SU-DHL-6 (cell line): ENCODE data around the gene GLS.

ENCODE experiments used
- H2AFZ ChIP-seq: fragments of 200-600 bp; sonication (generic); 2 replicates; pipeline ENCODE4 v1.6.1; 2014; ENCODE audit warnings: low read depth, mild to moderate bottlenecking, moderate library complexity, mixed read lengths, antibody characterized with exemption, low read length; ENCODE audit not compliant: severe bottlenecking
- H3F3A ChIP-seq: fragments of 200-600 bp; shearing (Covaris generic); 2 replicates; pipeline ENCODE4 v1.6.0; 2016; ENCODE audit warnings: antibody characterized with exemption, mild to moderate bottlenecking; ENCODE audit not compliant: insufficient read depth
- H3K27ac ChIP-seq: fragments of 200-600 bp; sonication (generic); 2 replicates; pipeline ENCODE4 v1.5.1; 2016; ENCODE audit warnings: low read depth, mild to moderate bottlenecking, low read length, moderate library complexity, mixed read lengths
- H3K27me3 ChIP-seq: fragments of 200-600 bp; sonication (generic), shearing (Covaris generic); 2 replicates; pipeline ENCODE4 v1.6.0; 2014; ENCODE audit warnings: mild to moderate bottlenecking, low read length
- H3K36me3 ChIP-seq: fragments of 200-600 bp; sonication (generic); 2 replicates; pipeline ENCODE4 v1.6.1; 2014; ENCODE audit warnings: mild to moderate bottlenecking, low read length, mixed read lengths
- H3K4me2 ChIP-seq: fragments of 300-600, 200-600 bp; shearing (Covaris generic), sonication (generic); 2 replicates; pipeline ENCODE4 v1.6.0; 2014; ENCODE audit warnings: low read length, low read depth, mild to moderate bottlenecking; ENCODE audit not compliant: poor library complexity, severe bottlenecking
- H3K4me3 ChIP-seq: fragments of 200-600 bp; sonication (generic); 2 replicates; pipeline ENCODE4 v1.5.1; 2014; ENCODE audit warnings: antibody characterized with exemption, low read length, mild to moderate bottlenecking, mixed read lengths; ENCODE audit not compliant: insufficient read depth, poor library complexity, severe bottlenecking
- H3K79me2 ChIP-seq: fragments of 200-600 bp; sonication (generic); 2 replicates; pipeline ENCODE4 v1.6.1; 2014; ENCODE audit warnings: mild to moderate bottlenecking, low read length, moderate library complexity; ENCODE audit not compliant: insufficient read depth
- H3K9ac ChIP-seq: fragments of 200-600 bp; sonication (generic); 2 replicates; pipeline ENCODE4 v1.7.0; 2014; ENCODE audit warnings: mild to moderate bottlenecking, low read length
- H3K9me2 ChIP-seq: fragments of 200-600 bp; sonication (generic); replicated peaks from 2 replicates; pipeline ENCODE4 v1.6.1; 2014; ENCODE audit warnings: low read length; ENCODE audit not compliant: insufficient read depth
- H3K9me3 ChIP-seq: fragments of 200-600 bp; sonication (generic); 2 replicates; pipeline ENCODE4 v1.6.1; 2014; ENCODE audit warnings: low read length, mixed read lengths; ENCODE audit not compliant: insufficient read depth
- H4K20me1 ChIP-seq: fragments of 200-600 bp; sonication (generic); 2 replicates; pipeline ENCODE4 v1.6.1; 2014; ENCODE audit warnings: low read depth, mild to moderate bottlenecking, antibody characterized with exemption, low read length, moderate library complexity, mixed read lengths
- EZH2phosphoT487 ChIP-seq: fragments of 200-600 bp; sonication (generic), shearing (Covaris generic); conservative IDR thresholded peaks from 2 replicates; pipeline ENCODE4 v1.6.1; 2018; ENCODE audit warnings: mild to moderate bottlenecking, antibody characterized with exemption, low read length, moderate library complexity, mixed read lengths
- TF ChIP-seq, protein P1 (sequence below): fragments of 200-600 bp; sonication (generic); IDR thresholded peaks from one replicate; pipeline ENCODE4 v1.5.1; 2017; ENCODE audit warnings: antibody characterized with exemption, mild to moderate bottlenecking, low read length, moderate library complexity; ENCODE audit not compliant: insufficient read depth, poor library complexity, severe bottlenecking

Gene GLS

DNA sequence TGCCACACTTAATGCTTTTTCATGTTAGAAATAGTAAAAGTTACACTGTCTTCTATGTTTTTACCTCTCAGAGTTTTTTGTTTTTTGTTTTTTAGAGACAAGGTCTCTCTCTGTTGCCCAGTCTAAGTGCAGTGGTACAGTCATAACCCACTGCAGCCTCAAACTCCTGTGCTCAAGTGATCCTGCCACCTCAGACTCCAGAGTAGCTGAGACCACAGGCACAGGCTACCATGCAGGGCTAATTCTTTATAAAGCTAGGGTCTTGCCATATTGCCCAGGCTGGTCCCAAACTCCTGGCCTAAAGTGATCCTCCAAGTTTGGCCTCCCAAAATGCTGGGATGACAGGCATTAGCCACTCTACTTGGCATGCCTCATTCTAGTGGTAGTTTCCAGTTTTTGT is 33.1 kb downstream of the GLS start:
- Histone ChIP-seq H3K4me2 (no peak overlapping the region), H3K27ac (no peak overlapping the region), H3K4me3 (no peak overlapping the region), H3K27me3 (no peaks in the 10 kb centered on the region), H3F3A (peaks cover 10% of the 10 kb centered on the region), H3K36me3 (peaks cover 65% of the 10 kb centered on the region), H3K9me3 (no peaks in the 10 kb centered on the region), H3K79me2 (peaks cover 6% of the 10 kb centered on the region; the same call in 1 of the 2 replicates), H3K9ac (no peak overlapping the region), H4K20me1 (0 out of 2 replicates have a peak, but pooled peaks cover 8% of the 10 kb centered on the region), H3K9me2 (no peaks in the 10 kb centered on the region), H2AFZ (no peak overlapping the region)
- TF ChIP-seq, protein P1, sequence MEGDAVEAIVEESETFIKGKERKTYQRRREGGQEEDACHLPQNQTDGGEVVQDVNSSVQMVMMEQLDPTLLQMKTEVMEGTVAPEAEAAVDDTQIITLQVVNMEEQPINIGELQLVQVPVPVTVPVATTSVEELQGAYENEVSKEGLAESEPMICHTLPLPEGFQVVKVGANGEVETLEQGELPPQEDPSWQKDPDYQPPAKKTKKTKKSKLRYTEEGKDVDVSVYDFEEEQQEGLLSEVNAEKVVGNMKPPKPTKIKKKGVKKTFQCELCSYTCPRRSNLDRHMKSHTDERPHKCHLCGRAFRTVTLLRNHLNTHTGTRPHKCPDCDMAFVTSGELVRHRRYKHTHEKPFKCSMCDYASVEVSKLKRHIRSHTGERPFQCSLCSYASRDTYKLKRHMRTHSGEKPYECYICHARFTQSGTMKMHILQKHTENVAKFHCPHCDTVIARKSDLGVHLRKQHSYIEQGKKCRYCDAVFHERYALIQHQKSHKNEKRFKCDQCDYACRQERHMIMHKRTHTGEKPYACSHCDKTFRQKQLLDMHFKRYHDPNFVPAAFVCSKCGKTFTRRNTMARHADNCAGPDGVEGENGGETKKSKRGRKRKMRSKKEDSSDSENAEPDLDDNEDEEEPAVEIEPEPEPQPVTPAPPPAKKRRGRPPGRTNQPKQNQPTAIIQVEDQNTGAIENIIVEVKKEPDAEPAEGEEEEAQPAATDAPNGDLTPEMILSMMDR = no peak
- no peak for TF ChIP-seq EZH2phosphoT487

DNA sequence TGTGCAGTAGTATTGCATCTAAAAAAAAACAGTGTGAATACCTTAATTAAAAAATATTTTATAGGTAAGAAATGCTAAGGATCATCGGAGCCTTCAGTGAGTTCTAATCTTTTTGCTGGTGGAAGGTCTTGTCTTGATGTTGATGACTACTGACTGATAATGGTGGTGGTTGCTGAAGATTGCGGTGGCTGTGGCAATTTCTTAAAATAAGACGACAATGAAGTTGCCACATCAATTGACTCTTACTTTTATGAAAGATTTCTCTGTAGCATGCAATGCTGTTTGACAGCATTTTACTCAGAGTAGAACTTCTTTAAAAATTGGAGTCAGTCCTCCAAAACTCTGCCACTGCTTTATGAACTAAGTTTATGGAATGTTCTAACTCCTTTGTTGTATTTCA is 36.2 kb downstream of the GLS start:
- Histone ChIP-seq H3K36me3 (peaks cover 67% of the 10 kb centered on the region), H3K4me2 (no peak overlapping the region), H3K9me2 (no peaks in the 10 kb centered on the region), H3F3A (peaks cover 9% of the 10 kb centered on the region; the same call in 1 of the 2 replicates), H3K9ac (no peak overlapping the region), H3K27ac (no peak overlapping the region), H3K9me3 (no peaks in the 10 kb centered on the region), H3K27me3 (no peaks in the 10 kb centered on the region), H2AFZ (no peak overlapping the region), H4K20me1 (no peaks in the 10 kb centered on the region), H3K79me2 (peaks cover 6% of the 10 kb centered on the region; the same call in 1 of the 2 replicates), H3K4me3 (no peak overlapping the region)
- TF ChIP-seq, protein P1 = no peak
- TF ChIP-seq EZH2phosphoT487 = no peak

DNA sequence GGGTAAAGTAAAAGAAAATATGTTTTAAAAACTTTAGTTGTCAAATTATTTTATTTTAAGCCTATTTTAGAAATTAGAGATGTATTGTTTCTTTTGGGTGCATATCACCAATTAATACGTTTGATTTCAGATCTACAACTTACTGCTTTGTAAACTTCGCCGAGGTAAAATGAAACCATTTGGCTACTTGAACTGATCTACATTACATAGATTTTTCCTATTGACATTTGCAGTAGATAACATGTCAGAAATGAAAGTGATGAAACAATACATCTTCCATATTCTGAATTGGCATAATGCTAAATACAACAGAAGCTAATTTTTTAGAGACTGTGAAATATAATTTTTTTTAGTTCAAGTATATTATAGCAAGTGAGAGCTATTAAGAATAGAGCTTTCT is 39.5 kb downstream of the GLS start:
- peaks cover 9% of the 10 kb centered on the region; the same call in 1 of the 2 replicates for H3F3A ChIP-seq
- H3K27me3 ChIP-seq = no peaks in the 10 kb centered on the region
- no peaks in the 10 kb centered on the region for H3K9me2 ChIP-seq
- no peak overlapping the region for H3K4me2 ChIP-seq
- H3K4me3 ChIP-seq = no peak overlapping the region
- H3K27ac ChIP-seq = no peak overlapping the region
- no peak overlapping the region for H2AFZ ChIP-seq
- TF ChIP-seq, protein P1 = no peak
- TF ChIP-seq EZH2phosphoT487 = no peak
- H4K20me1 ChIP-seq = no peaks in the 10 kb centered on the region
- H3K36me3 ChIP-seq = peaks cover 67% of the 10 kb centered on the region
- H3K79me2 ChIP-seq = no peaks in the 10 kb centered on the region
- no peaks in the 10 kb centered on the region for H3K9me3 ChIP-seq
- no peak overlapping the region for H3K9ac ChIP-seq
